Esophagus squamous epithelium (tissue), 5 donors: ENCODE measurements around the gene ITPKB. TPM values are rescaled to one million over a fixed set of nuclear protein-coding genes. Genes with fewer than 3 reads are reported as not detected.
"Not testable (repeated sequence)": the region's sequence is repeated elsewhere in the genome, so short reads cannot be mapped to it uniquely, and the experiment has no call there.

ENCODE experiments used
- DNase-seq: peaks from one replicate; lab custom pipeline; 2025; lab: John Stamatoyannopoulos, UW
- H3K27ac ChIP-seq, 4 donors: fragments of 200-600 bp; sonication (generic); one replicate each; pipeline ENCODE4 v1.5.1; 2016 to 2019; ENCODE audit warnings: mild to moderate bottlenecking in 1 of 4
- H3K27me3 ChIP-seq, 4 donors: fragments of 200-600 bp; sonication (generic); 1 replicate in 3 of 4; 2 replicates in 1 of 4; pipeline versions ENCODE4 v1.5.1 to v1.6.0; 2017 to 2021; ENCODE audit warnings: antibody characterized with exemption in 1 of 4
- H3K36me3 ChIP-seq, 3 donors: fragments of 200-600 bp; sonication (generic); one replicate each; pipeline ENCODE4 v1.5.1; 2016 to 2019
- H3K4me1 ChIP-seq, 3 donors: fragments of 200-600 bp; sonication (generic); one replicate each; pipeline ENCODE4 v1.5.1; 2017 to 2019
- H3K4me3 ChIP-seq, 4 donors: fragments of 200-600 bp; sonication (generic); 1 replicate in 3 of 4; 2 replicates in 1 of 4; pipeline ENCODE4 v1.5.1; 2016 to 2019; ENCODE audit warnings: mild to moderate bottlenecking in 2 of 4, moderate library complexity in 1 of 4
- H3K9me3 ChIP-seq, 3 donors: fragments of 200-600 bp; sonication (generic); one replicate each; pipeline ENCODE4 v1.5.1; 2016 to 2019
- POLR2A ChIP-seq, 4 donors: fragments of 450-650 bp; IDR thresholded peaks; one replicate each; pipeline ENCODE4 v1.6.1; 2017; ENCODE audit warnings: antibody characterized with exemption in 4 of 4, mild to moderate bottlenecking in 4 of 4, moderate library complexity in 3 of 4
- WGBS, 2 donors: methylation state at CpG; one replicate each; pipeline ENCODE4 v1.1.5; 2018; 5-methylcytosine and 5-hydroxymethylcytosine counted together
- intact Hi-C: fragments of 100-400 bp; cut with DNase I; formaldehyde crosslinking; loops from one replicate; pipeline ENCODE4 v1.15.0; 2022
- total RNA-seq, 4 donors: library from RNA; depleted of rRNA; stranded (reverse); fragments of >200 nt; gene quantifications; one replicate each; pipeline ENCODE4 v1.1.0, GENCODE V29; 2016
- TF ChIP-seq, protein P1 (sequence below), 6 experiments: fragments of 450-650 bp in 4 of 6; fragments of 200-600 bp in 2 of 6; sonication (generic) in 2 of 6; IDR thresholded peaks; one replicate each; pipeline ENCODE4 v1.5.1; 2016 to 2019; ENCODE audit warnings: antibody characterized with exemption in 6 of 6, mild to moderate bottlenecking in 4 of 6, moderate library complexity in 4 of 6
- donor health status: DM: yes; HTN: yes; CAD: no.

Gene ITPKB
- total RNA-seq, 4 donors from 2014 or later, result 10.7 to 22.3 (median 15.9) TPM

DNA sequence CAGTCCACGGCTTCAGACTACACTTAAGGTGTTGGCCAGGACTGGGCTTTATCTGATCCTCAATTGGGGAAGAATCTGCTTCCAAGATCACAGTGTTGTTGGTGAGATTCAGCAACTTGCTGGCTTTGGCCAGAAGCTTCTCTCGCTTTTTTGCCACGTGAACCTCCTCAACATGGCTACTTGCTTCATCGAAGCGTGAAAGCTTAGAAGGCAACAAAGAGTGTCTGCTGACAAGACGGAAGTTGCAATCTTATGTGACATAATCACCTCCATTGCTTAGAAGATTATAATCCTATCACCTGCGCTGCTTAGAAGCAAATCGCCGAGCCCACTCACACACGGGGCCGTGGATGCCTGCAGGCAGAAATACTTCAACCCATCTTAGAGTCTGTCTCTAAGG lies 10.4 kb upstream of the ITPKB start:
- H3K27ac ChIP-seq, result no peak overlapping the region
- WGBS, 2 donors, result 84 to 90% methylated on average over 11 of the region's 11 CpGs
- intact Hi-C loops, result no loop called here
- no peak for DNase-seq
- H3K36me3 ChIP-seq, result no peaks in the 10 kb centered on the region
- H3K27me3 ChIP-seq, result no peaks in the 10 kb centered on the region
- H3K4me3 ChIP-seq, result no peak overlapping the region
- H3K4me1 ChIP-seq, result no peaks in the 10 kb centered on the region
- no peaks in the 10 kb centered on the region for H3K9me3 ChIP-seq
- TF ChIP-seq, protein P1, sequence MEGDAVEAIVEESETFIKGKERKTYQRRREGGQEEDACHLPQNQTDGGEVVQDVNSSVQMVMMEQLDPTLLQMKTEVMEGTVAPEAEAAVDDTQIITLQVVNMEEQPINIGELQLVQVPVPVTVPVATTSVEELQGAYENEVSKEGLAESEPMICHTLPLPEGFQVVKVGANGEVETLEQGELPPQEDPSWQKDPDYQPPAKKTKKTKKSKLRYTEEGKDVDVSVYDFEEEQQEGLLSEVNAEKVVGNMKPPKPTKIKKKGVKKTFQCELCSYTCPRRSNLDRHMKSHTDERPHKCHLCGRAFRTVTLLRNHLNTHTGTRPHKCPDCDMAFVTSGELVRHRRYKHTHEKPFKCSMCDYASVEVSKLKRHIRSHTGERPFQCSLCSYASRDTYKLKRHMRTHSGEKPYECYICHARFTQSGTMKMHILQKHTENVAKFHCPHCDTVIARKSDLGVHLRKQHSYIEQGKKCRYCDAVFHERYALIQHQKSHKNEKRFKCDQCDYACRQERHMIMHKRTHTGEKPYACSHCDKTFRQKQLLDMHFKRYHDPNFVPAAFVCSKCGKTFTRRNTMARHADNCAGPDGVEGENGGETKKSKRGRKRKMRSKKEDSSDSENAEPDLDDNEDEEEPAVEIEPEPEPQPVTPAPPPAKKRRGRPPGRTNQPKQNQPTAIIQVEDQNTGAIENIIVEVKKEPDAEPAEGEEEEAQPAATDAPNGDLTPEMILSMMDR (IDR thresholded peaks at IDR 0.05), result no peak
- no peak for TF ChIP-seq POLR2A (IDR thresholded peaks at IDR 0.05)

DNA sequence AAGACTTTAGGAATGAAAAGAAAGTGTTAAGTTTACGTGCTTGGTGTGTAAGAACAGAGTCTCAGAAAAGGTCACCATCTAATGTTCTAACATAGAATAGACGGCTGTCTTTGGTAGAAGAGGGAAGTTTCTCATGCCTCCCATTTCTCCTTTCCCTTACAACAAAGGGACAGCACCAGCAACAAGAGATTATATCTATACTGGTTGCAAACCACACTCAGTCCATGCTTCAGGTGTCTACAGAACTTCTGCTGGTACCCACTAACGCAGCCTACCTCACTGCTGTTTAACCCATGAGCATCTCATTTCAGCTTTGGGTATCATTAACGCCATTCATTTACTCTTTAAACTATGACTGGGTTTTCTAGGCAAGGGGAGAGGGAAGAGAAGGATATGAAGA lies 9.2 kb upstream of the ITPKB start:
- H3K27ac ChIP-seq, result no peak overlapping the region
- no peaks in the 10 kb centered on the region for H3K36me3 ChIP-seq
- no peaks in the 10 kb centered on the region for H3K27me3 ChIP-seq
- no peak for DNase-seq
- H3K9me3 ChIP-seq, result no peaks in the 10 kb centered on the region
- intact Hi-C loops, result no loop called here
- TF ChIP-seq, protein P1 (IDR thresholded peaks at IDR 0.05), result no peak
- no peak for TF ChIP-seq POLR2A (IDR thresholded peaks at IDR 0.05)
- H3K4me1 ChIP-seq, result no peaks in the 10 kb centered on the region
- 70 to 72% methylated on average over 4 of the region's 4 CpGs for WGBS, 2 donors
- H3K4me3 ChIP-seq, result no peak overlapping the region

DNA sequence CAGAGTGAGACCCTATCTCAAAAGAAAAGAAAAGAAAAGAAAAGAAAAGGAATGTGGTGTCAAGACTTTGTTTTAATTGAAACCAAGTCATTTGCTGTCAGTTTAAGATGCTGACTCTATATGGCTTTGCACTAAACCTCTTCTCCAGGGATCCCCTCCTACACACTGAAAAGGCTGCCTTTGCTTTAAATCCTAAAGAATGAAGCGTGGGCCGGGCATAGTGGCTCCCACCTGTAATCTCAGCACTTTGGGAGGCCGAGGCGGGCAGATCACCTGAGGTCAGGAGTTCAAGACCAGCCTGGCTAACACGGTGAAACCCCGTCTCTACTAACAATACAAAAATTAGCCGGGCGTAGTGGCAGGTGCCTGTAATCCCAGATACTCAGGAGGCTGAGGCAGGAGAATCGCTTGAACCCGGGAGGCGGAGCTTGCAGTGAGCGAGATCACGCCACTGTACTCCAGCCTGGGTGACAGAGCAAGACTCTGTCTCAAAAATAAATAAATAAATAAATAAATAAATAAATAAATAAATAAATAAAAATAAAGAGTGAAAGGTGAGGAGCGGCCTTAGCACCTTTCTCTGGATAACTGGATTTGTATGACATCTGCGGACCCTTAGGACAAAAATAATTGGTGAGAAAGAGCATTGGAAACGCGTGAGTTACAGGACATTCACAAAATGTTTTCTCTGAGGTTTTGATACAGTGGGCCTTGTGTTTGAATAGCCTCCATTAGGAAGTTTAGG lies 8.6 kb upstream of the ITPKB start:
- intact Hi-C loops, H3K4me1 ChIP-seq, H3K27ac ChIP-seq, H3K27me3 ChIP-seq, H3K36me3 ChIP-seq, DNase-seq, H3K4me3 ChIP-seq, H3K9me3 ChIP-seq: not testable (repeated sequence)
- 94 to 95% methylated on average over 6 to 15 of the region's 17 CpGs for WGBS, 2 donors

DNA sequence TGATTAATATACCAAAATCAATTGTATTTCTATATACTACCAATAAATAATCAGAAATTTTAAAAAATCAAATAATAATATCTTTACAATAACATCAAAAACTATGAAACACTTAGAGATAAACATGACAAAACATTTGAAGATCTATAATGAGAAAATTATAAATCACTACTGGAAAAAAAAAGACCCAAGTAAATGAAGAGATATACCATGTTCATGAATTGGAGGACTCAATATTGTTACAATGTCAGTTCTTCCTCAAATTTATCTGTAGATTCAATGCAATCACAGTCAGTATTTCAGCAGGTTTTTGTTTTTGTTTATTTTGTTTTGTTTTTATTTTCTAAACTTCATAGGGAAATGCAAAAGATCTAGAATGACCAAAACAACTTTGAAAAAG lies 4.2 kb upstream of the ITPKB start:
- DNase-seq, result no peak
- Histone ChIP-seq H3K27me3 (no peaks in the 10 kb centered on the region), H3K4me3 (no peak overlapping the region), H3K36me3 (no peaks in the 10 kb centered on the region), H3K9me3 (no peaks in the 10 kb centered on the region), H3K4me1 (peaks cover 0 to 11% (median 8%) of the 10 kb centered on the region in 3 donors), H3K27ac (no peak overlapping the region)
- TF ChIP-seq, protein P1 (IDR thresholded peaks at IDR 0.05), result no peak
- no peak for TF ChIP-seq POLR2A (IDR thresholded peaks at IDR 0.05)
- intact Hi-C loops, result no loop called here

DNA sequence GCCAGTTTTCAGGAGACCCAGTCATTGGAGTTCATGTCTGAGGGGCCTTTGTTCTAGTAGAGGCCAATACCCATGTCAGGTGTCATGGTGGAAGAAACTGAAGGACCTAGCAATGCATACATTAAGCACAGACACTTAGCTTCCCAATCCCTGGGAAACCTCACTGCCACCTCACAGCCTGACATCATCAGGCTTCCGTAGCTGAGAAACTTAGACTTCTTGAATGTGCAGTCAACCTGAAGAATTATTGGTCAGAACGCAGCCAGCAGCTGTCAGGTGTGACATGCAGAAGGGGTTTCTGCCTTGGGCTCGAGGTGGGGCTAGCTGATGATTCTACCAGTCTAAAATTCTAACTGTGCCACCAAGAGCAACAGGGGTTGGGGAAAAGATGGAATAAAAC lies 1.9 kb upstream of the ITPKB start:
- Histone ChIP-seq H3K9me3 (no peaks in the 10 kb centered on the region), H3K4me3 (no peak overlapping the region), H3K27ac (no peak overlapping the region), H3K4me1 (peaks cover 2 to 24% (median 16%) of the 10 kb centered on the region in 3 donors), H3K36me3 (peaks cover 0 to 11% (median 6%) of the 10 kb centered on the region in 3 donors), H3K27me3 (no peaks in the 10 kb centered on the region)
- DNase-seq, result no peak
- 68 to 76% methylated on average over 3 of the region's 3 CpGs for WGBS, 2 donors
- TF ChIP-seq, protein P1 (IDR thresholded peaks at IDR 0.05), result no peak
- no peak for TF ChIP-seq POLR2A (IDR thresholded peaks at IDR 0.05)
- intact Hi-C loops, result no loop called here
